HG03066 (cell line): ENCODE measurements around the gene ARSB.
A peak's percentile ranks its signal among the peaks of the same experiment; 100 is the strongest.

Source experiments
- ATAC-seq: cut with Tn5 transposase; IDR thresholded peaks from one replicate; pipeline ENCODE4 v1.9.1; 2021; ENCODE audit warnings: low read depth; ENCODE audit not compliant: unreplicated experiment

ARSB gene

DNA sequence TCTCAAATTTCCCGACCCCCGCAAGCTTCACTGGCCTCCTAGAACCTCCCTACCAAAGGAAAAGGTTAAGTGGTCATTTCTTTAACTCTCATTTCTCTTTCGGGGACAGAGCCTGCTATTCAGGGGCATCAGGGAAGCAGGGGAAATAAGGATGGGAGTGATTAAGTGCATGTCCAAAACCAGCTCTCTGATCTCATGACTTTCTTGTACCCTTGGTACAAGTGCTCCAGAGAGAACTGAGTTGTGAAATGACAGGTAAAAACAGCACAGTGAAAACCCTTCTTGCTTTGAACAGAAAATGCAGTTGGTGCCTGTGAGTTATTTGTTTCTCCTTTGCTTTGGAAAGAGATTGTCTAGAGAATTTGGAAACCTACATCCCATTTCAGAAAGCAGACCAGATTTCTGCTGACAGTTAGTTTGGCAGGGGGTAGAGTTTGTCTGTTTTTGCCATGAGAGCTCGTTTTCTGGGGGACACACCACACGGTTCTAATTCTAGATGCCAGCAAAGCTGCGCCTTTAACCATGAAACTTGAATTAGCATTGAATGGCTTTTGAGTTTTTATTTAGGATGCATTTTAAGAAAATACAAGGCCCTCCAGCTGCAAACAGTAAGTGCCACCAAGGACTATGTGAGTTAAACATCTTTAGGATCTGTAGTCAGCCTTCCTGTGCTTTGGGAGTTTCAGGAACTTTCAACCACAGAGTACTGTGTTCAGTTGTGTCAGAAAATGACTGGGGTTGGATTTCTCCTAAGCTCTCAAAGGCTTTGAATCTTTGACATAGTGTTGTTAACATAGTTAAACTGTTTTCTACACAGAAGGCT, 174.8 kb downstream of the ARSB start:
- ATAC-seq, result no peak

DNA sequence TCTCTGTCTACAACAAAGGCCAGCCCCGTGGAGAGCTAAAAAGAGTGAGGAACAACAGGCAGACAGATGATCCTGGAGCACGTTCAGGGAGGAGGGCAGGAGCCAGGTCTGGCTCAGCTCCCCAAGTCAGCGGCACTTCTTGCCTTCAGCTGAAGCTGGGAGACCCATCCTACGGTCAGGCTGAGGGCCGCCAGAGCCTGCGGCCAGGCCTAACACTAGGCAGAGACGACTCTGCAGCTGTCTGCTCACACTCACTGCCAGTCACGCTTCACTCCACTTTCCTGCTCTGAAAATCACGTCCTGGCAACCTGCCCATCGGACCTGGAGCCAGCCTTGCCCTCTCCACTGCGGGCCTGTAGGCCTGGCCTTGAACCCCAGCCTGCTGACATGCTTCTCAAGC, 175.7 kb downstream of the ARSB start:
- no peak for ATAC-seq

DNA sequence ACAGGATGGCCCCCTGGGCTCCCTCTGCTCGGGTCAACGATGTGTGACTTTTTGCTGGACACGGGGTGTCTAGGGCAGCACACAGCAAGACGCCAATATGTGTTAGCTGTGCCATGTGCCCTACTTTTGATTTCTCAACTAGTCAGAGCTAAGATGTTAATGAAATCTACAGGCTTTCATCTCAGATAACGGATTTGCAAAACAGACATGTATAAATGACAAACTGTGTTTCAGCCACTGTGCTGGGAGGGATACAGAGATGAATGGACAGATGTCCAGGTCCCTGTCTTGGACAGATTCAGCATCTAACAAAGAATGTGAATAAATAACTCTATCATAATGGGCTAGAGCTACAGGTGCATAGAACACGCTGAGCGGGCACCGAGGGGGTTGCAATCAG, 176.3 kb downstream of the ARSB start:
- ATAC-seq, result no peak

DNA sequence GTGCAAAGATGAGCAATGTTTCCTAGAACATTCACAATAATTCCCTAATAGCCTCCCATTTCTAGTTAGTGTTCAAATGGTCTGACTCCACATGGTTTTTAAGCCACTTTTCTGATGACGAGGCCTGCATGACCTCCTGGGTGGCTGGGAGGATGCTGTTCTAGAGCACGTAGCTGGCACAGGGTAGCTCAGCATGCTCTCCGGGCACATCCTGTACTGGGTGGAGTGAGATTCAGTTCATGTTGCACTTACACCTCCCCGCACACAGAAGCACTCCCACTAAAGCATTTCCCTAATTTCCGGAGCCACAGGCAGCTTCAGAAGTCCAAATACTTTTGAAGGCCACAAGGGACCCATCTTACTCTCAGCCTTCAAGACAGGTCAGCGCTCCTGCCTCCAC, 176.7 kb downstream of the ARSB start:
- ATAC-seq, result no peak

DNA sequence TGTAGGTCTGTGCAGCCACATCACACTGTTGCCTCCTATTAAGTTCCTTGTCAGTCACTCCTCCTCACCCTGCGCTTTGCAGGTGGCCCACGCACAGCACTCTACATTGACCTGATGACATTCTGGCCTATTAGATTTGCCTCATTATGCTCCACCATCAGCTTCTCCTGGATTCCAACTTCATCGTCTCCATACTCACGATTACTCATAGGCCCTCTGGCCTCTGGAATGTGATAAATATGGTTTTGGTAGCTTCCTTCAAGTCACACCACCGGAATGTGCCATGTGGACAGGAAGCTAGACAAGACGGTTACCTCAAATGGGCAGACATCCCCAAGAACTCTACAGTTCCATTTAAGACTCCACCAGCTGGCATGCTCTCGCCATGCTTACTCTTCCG, 178.6 kb downstream of the ARSB start:
- ATAC-seq, result no peak

DNA sequence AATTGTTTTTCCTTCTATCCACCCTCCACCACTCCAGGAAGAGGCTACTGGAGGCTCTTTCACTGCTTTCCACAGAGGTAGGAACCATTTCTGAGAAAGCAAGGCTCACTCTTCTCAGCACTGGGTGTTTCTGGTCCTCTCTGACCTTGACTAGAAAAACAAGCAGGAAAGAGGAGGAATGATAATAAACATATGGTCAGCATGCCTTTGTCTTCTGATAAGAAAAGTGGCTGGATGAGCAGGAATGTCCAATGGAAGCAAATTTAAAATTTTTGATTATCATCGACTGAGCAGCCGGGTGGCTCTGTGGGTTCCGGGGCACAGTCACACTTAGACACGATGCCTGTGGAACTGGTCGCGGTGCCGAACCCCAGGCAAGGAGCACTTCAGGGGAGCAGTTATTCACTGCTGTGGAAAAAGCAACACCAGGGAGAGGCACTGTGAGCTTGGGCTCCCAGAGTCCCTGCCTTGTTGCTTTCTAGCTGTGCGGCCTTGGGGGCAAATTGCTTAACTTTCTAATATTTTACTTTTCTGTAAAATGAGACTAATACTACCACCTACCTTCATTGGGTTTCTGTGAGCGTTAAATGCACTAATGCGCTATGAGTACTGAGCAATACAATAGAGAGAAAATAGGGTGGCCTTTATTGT, 179.5 kb downstream of the ARSB start:
- no peak for ATAC-seq

DNA sequence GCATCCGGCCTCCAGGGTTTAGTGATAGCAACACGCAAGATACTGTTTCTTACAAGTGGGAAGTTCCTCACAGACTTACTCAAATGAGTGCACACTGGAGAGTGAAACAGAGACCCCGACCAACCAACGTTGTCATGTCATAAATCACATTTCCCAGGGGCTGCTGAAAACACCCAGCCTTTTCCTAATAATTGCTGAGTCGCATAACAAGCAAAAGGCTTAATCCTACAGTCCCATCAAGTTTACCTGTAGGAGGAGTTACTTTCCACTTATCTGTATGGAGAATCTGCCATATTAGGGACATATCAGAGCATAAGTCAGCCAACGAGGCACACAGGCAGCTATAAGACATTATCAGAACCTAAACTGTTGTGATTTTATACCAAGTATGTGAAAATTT, 180.1 kb downstream of the ARSB start:
- ATAC-seq, result no peak

DNA sequence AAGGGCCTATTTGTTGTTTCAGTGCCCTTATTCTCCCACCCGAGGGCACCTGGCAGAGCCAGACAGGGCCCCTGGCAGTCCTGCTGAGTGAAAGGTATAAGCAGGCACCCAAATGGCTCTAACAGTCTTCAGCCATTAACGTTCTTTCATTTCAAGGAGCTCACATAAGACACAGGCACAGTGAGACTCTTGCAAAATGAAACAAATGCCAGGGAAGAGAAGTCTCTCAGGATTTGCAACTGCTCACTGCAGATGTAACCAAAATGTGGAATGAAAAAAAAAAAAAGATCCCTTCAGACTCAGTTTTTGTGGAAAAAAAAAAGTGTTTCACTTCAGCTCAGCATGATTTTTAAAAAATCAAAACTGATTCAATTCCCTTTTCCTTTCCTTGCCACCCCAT, 181.2 kb downstream of the ARSB start:
- no peak for ATAC-seq

DNA sequence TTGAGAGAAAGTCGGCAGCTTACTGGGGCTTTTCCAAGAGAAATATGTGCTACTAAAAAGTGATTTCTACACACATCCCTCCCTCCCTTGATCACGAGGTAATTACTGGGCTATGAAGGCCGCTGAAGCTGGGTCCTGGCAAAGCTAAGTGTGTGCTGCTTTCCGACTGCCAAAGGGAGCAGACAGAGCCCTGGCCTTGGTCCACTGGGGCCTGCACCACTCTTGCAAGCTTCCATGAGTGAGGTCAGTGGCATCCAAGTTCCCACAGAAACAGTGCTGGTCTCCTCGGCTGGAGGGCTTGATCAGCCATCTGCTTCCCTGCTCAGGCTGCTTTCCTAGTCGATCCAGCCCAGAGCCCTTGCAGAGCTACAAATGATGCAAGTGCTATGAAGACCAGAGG, 181.8 kb downstream of the ARSB start:
- no peak for ATAC-seq

DNA sequence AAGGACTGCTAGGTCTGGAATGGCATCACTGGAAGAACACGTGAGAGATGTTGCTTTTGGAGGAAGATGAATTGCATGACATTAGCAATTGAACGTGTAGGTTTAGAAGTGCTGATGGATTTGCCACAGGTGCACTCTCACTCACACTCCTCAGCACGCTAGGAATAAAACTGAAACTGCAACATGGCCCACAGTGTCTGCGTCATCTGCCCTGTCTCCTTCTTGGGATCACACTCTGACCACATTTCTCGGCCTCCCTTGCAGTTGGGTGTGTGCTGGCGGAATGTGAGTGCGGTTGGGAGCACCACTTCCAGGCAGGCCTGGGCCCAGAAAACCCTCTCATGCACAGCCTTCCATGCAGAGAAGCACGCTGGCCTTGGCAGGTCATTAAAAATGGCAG, 183.7 kb downstream of the ARSB start:
- ATAC-seq, result no peak

DNA sequence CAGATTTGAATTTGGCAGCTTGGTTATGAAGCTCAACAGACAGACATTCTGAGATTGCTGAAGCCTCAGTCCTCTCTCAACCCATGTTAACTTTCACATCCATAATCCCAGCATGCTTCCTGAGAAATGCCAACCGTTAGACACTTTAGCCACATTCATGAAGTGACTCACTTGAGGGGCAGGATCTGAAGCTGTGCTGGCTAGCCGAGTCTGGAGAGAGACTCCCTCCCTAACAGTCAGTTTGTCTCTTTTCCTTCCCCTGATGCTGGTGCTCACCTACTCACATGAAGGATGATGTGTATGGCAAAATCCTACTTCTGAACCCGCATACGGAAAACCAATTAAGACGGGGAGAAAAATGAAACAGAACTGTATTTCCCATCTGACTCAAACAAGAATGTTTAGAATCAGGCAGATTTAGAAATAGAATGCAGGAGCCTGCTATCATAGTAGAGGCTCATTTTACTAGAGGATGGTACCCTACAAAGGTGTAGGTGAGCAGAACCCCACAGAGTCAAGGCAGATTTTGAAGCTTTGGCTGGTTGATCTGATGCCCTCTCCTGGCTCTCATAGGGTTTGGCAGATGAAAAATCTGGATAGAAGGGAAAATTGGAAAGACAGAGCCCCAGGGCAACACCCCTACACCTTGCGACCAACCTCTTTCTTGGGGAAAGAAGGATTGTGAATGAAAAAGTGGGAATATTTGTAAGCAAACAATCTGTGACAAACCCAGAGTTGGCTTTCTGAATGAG, 185.7 kb downstream of the ARSB start:
- ATAC-seq, result no peak

DNA sequence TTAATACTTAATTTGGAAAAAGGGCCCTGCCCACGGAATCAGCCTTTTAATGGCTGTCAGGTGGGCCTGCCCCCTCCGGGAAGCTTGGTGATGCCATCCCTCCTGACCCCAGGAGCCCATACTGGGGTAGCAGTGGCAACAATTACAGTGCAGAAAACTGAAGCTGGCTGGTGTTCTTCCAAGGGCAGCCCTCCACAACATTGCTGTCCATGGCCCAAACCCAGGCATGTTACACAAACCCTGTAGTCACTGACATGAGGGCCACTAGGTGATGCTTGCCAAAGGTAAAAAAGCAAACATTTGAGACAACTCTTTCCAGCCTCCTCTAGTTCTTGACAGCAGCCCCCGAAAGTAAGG, 186.5 kb downstream of the ARSB start:
- no peak for ATAC-seq

DNA sequence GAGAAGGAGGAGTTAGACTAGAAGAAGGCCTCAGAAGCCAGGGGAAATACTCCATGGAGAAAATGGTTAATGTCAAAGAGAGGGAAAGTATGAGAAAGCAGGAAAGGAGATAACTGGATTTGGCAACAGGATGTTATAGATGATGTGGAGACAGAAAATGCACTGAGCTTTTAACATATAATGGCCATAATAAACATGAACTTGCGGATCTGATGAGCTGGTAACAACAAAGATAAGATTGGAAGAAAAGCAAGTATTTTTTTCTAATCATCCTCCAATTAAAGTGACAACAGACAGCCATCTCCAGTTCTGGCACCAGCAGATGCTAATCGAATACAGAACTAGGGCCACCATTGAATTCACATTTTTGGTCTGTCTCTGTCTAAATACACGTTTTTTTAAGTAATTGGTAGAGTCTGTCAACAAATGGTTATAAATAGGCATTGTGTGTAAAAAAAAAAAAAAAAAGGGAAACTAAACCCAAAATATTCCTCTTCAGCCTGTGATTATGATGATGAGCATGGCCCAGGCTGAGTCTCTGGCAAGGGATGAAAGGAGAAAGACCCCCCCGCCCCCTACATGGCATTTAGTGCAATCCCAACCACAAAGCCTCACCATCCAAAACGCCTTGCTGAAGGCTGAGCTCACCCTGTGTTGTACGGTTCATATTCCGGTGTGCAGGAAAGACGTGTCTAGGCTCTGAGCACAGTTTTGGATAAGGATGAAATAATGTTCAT, 187.0 kb downstream of the ARSB start:
- ATAC-seq, result no peak

DNA sequence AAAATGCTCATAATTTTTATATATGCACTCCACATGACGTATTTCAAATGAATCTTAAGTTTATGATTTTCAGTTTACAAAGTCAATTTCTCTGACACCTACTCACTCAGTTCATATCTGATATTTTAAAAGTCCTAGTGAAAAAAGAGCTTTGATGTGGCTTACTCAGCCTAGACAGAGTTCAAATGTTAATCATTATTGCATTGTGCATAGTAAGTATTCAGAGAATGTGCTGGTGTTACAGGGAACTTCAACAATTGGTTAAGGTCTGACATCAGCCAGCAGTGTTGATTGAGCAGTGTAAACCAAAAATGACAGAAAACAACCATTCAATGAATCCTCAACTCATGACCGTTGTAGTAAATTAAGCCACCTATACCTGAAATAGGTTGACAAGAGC, 189.4 kb downstream of the ARSB start:
- no peak for ATAC-seq

DNA sequence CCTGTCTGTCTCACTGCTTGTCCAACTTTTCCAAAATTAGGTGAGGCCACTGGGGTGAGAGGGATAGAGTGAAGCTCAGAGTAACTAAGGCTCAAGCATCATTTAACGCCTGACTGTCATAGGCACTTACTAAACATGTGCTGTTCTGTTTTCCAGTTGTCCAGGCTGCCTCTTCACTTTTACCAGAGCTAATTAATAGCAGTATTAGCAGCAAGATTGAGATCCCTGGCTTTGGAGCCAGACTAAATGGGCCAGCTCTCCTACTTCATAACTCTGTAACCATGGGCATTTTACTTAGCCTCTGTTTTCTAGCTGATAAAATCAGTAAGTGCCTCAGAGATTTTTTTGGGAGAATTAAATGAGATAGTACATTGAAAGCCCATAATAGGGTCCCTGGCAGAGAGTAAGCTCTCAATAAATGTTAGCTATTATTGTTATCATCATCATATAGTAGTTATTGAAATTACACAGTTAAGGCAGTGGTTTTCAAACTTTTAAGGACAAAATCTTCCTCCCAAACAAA, 190.4 kb downstream of the ARSB start:
- no peak for ATAC-seq

DNA sequence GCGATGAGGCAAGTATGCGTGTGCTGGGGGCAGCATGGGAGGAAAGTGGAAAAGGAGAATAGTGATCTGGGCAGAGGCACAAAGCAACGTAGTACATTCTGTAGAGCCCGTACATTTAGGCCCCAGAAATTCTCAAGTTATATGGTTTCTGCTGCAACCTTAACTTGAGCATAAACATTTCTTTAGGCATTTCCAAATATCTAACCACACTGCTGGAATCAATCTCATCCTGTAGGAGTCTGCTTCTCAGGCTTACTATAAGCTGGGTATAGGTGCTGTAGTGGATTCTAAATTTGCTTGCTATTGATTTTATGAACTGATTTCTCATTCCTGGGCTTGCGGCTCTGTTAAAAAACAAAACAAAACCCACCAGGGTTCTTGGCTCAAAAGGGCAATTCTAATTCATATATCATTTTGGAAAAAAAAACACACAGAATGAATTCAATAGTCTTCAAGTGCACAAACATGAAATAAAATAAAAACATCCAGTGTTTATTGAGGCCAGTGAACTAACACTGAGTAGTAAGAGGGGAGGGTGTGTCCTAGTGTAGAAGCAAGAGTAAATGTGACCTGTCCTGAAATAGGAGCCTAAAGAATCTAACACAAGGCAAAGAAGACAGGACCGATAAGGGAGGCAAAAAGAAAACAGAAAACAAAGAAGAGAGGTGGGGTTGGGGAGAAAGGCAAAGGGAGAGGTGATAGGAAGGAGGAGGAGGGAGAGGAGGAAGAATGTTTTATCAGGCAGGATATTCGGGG, 191.0 kb downstream of the ARSB start:
- ATAC-seq, result no peak

DNA sequence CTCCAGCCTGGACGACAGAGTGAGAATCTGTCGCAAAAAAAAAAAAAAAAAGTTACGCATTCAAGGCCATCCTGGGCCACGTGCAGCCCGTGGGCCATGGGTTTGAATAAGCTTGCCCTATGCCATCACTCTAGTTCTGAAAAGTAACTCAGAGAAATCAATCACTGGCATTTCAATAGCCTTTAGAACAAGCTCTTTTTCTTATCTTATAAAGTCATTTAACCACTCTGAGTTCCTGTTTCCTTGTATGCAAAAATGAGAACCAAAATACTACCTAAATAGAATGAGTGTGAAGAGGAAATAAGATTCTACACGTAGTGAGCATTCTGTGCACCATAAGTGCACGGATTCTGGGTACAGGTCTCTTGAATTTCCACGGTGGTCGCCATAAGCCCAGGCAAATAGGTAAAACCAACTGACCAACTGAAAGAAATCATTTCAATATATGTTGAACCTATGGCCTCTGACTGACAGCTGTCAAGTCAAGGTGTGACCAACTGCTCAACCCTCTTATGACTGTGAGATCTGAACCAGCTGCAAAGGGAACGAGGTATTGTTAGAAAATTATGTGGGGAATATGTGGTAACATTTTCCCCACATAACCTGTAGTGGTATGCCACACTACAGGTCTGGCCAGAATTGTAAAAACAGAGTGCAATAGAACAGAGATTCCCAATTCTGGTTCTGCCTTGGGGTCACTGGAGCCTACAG, 192.6 kb downstream of the ARSB start:
- peak; percentile 59 for ATAC-seq

DNA sequence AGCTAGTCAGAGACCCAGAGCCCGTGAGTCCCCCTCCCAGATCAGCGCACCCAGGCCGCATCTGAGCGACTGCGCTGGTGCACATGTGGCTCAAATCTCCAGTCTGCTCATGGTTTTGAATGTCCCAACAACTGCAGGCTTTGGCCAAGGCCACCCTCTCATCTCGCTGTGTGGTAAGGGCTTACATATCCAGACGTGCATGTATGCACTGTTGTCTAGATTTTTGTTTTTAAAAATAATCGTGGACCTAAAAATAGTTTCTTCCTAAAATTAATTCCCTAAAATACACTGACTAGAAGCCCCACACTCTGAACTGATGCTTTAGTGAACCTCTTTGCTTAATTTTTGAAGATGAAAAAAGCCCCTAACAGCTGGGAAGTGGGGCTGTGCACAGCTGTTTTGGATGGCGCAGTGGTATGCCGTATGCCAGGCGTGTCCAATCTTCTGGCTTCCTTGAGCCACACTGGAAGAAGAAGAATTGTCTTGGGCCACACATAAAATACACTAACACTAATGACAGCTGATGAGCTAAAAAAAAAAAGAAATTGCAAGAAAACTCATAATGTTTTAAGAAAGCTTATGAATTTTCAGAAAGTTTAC, 193.5 kb downstream of the ARSB start:
- ATAC-seq, result no peak

DNA sequence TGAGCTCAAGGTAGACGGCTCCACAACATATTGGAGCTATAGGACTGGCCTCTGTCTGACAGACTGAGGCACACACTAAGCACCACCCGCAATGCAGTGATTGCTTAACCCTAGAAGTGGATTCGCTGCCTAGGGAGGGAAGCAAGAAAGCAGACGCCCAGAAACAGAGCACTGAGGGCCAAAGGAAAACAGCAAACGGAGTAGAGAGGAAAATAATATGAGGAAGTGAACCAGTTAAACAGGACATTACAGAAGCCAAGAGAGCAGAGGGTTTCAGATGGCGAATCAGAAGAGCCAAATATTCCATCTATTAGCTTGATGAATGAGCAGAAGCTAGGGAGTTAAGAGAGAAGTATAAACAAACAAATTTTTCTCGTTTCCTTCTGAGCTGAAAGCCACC, 197.3 kb downstream of the ARSB start:
- ATAC-seq, result no peak
